Natural killer cell (primary cell): ENCODE data around the gene PLA1A. TPM values are rescaled to one million over a fixed set of nuclear protein-coding genes. Genes with fewer than 3 reads are reported as not detected.
A peak's percentile ranks its signal among the peaks of the same experiment; 100 is the strongest.

Source experiments
- ATAC-seq, 3 donors: fragments of 150-1000 bp in 2 of 3; fragments of 200-7000 bp in 1 of 3; cut with Tn5 transposase; 1 replicate in 1 of 3; 2 replicates in 2 of 3; pipeline ENCODE4 v1.10.0; 2021; ENCODE audit warnings: mild to moderate bottlenecking in 2 of 3, moderate library complexity in 2 of 3
- DNase-seq, 2 donors: peaks; one replicate each; pipeline versions ENCODE4 v3.0.0 to v3.0.0-alpha.2; 2013 to 2021; ENCODE audit warnings: mixed read lengths in 1 of 2
- H3K27ac ChIP-seq: one replicate; pipeline ENCODE4 v1.5.1; 2013; ENCODE audit warnings: mild to moderate bottlenecking, low read length
- H3K27me3 ChIP-seq: one replicate; pipeline ENCODE4 v1.6.1; 2013; ENCODE audit warnings: low read length; ENCODE audit not compliant: control insufficient read depth, insufficient read depth
- H3K36me3 ChIP-seq: one replicate; pipeline ENCODE4 v1.6.1; 2013; ENCODE audit warnings: low read length; ENCODE audit not compliant: control insufficient read depth, insufficient read depth
- H3K4me1 ChIP-seq: one replicate; pipeline ENCODE4 v1.6.1; 2013; ENCODE audit warnings: low read length; ENCODE audit not compliant: control insufficient read depth, insufficient read depth
- H3K4me3 ChIP-seq: one replicate; pipeline ENCODE4 v1.5.1; 2013; ENCODE audit warnings: low read length
- H3K9me3 ChIP-seq: one replicate; pipeline ENCODE4 v1.6.1; 2013; ENCODE audit warnings: low read length; ENCODE audit not compliant: control insufficient read depth, insufficient read depth
- H3K27ac Mint-ChIP-seq, 2 donors: one replicate each; pipeline ENCODE4 v1.8.0; 2022; ENCODE audit warnings: mild to moderate bottlenecking in 2 of 2, mixed read lengths in 2 of 2, moderate library complexity in 1 of 2
- H3K27me3 Mint-ChIP-seq, 2 donors: one replicate each; pipeline ENCODE4 v1.8.0; 2022; ENCODE audit warnings: low read depth in 2 of 2, mixed read lengths in 2 of 2
- H3K36me3 Mint-ChIP-seq: one replicate; pipeline ENCODE4 v1.8.0; 2022; ENCODE audit warnings: mixed read lengths
- H3K4me1 Mint-ChIP-seq, 2 donors: one replicate each; pipeline ENCODE4 v1.8.0; 2022; ENCODE audit warnings: mixed read lengths in 2 of 2
- H3K4me3 Mint-ChIP-seq: one replicate; pipeline ENCODE4 v1.8.0; 2022; ENCODE audit warnings: mild to moderate bottlenecking, moderate library complexity, mixed read lengths
- H3K9me3 Mint-ChIP-seq, 2 donors: one replicate each; pipeline ENCODE4 v1.8.0; 2022; ENCODE audit warnings: mixed read lengths in 2 of 2
- CTCF ChIP-seq: fragments of 200-600 bp; IDR thresholded peaks from one replicate; pipeline ENCODE4 v1.8.0; 2022; ENCODE audit warnings: antibody characterized with exemption
- WGBS: methylation state at CpG from one replicate; pipeline ENCODE4 v1.1.7; 2013; ENCODE audit warnings: missing lambda C conversion rate; ENCODE audit not compliant: insufficient coverage; 5-methylcytosine and 5-hydroxymethylcytosine counted together
- intact Hi-C: fragments of 100-400 bp; cut with micrococcal nuclease; formaldehyde crosslinking; loops from one replicate; pipeline ENCODE4 v1.14.2; 2022
- total RNA-seq, 4 donors: library from RNA; stranded (reverse); fragments of 120-200 nt in 1 of 4; gene quantifications; one replicate each; pipeline versions ENCODE4 v1.2.3 to v1.2.4, GENCODE V29; 2013 to 2022

The PLA1A gene
- total RNA-seq, 3 donors from 2014 or later (not counting 1 experiment from before 2014, with no cell fraction given): 0.20 to 0.34 TPM; not detected in 1

- no peak for TF ChIP-seq CTCF
- peak overlapping the region; percentile 74 for H3K4me3 ChIP-seq
- peaks cover 12 to 18% of the 10 kb centered on the region in 2 donors for H3K4me1 Mint-ChIP-seq
- no peaks in the 10 kb centered on the region for H3K9me3 Mint-ChIP-seq
- intact Hi-C loops: loop anchor here (5.0 kb wide), 1 partner anchor 83 kb away; the partner anchor contains the start of gene TIMMDC1
- H3K4me1 ChIP-seq: peaks cover 14% of the 10 kb centered on the region
- DNase-seq (peak; percentile 20 to 49), ATAC-seq (peak; percentile 64 to 76 (median 68))
- no peaks in the 10 kb centered on the region for H3K27me3 ChIP-seq
- no peaks in the 10 kb centered on the region for H3K9me3 ChIP-seq
- no peaks in the 10 kb centered on the region for H3K36me3 Mint-ChIP-seq
- no peaks in the 10 kb centered on the region for H3K36me3 ChIP-seq
- no peaks in the 10 kb centered on the region for H3K27me3 Mint-ChIP-seq
- peak overlapping the region; percentile 93 for H3K27ac ChIP-seq
- H3K27ac Mint-ChIP-seq: peak overlapping the region; percentile 85 to 88
- WGBS: 20% methylated on average over 13 of the region's 16 CpGs
- H3K4me3 Mint-ChIP-seq: peak overlapping the region; percentile 91
Observed at GRCh38 chr3:119580067-119580760, 17.5 kb upstream of the PLA1A start.

- H3K4me3 Mint-ChIP-seq: no peak overlapping the region
- Histone ChIP-seq H3K36me3 (no peaks in the 10 kb centered on the region), H3K4me1 (peaks cover 14% of the 10 kb centered on the region), H3K27me3 (no peaks in the 10 kb centered on the region), H3K9me3 (no peaks in the 10 kb centered on the region), H3K27ac (no peak overlapping the region), H3K4me3 (no peak overlapping the region)
- intact Hi-C loops: loop anchor here (5.0 kb wide), 1 partner anchor 85 kb away; the partner anchor contains the start of gene TIMMDC1
- DNase-seq: peak in 1 of 2 donors; percentile 50
- H3K27me3 Mint-ChIP-seq: no peaks in the 10 kb centered on the region
- H3K27ac Mint-ChIP-seq: peak overlapping the region in 1 of 2 donors; percentile 41
- H3K9me3 Mint-ChIP-seq: no peaks in the 10 kb centered on the region
- no peak for ATAC-seq
- WGBS: 82% methylated on average over 6 of the region's 6 CpGs
- H3K36me3 Mint-ChIP-seq: no peaks in the 10 kb centered on the region
- peaks cover 12 to 18% of the 10 kb centered on the region in 2 donors for H3K4me1 Mint-ChIP-seq
- no peak for TF ChIP-seq CTCF
Observed at GRCh38 chr3:119582178-119582577, 15.5 kb upstream of the PLA1A start.

GRCh38 chr3:119585208-119585607 is 12.5 kb upstream of the PLA1A start:
- Mint-ChIP-seq H3K36me3 (no peaks in the 10 kb centered on the region), H3K27ac (no peak overlapping the region), H3K9me3 (no peaks in the 10 kb centered on the region), H3K4me1 (peaks cover 0 to 4% of the 10 kb centered on the region in 2 donors), H3K4me3 (no peak overlapping the region), H3K27me3 (no peaks in the 10 kb centered on the region)
- Histone ChIP-seq H3K36me3 (no peaks in the 10 kb centered on the region), H3K27ac (no peak overlapping the region), H3K4me1 (peaks cover 5% of the 10 kb centered on the region), H3K27me3 (no peaks in the 10 kb centered on the region), H3K4me3 (no peak overlapping the region), H3K9me3 (no peaks in the 10 kb centered on the region)
- TF ChIP-seq CTCF: no peak
- intact Hi-C loops: no loop called here
- DNase-seq (no peak), ATAC-seq (no peak)
- 96% methylated on average over 10 of the region's 10 CpGs for WGBS
